ENCODE results near the gene CTAGE15.
"Not testable (repeated sequence)": the region's sequence is repeated elsewhere in the genome, so short reads cannot be mapped to it uniquely, and the experiment has no call there.

GRCh38 chr7:143555968-143556367 is 15.6 kb upstream of the CTAGE15 start:
- not testable (repeated sequence) for TF ChIP-seq ZBTB10 (CRISPR knock-in tag; IDR thresholded peaks at IDR 0.05; ENCODE audit: borderline replicate concordance); CTCF (CRISPR knock-in tag; IDR thresholded peaks at IDR 0.05); TP53 (CRISPR knock-in tag; conservative IDR thresholded peaks at IDR 0.05); SMC3 (IDR thresholded peaks at IDR 0.05; ENCODE audit: low read length); ONECUT2 (CRISPR knock-in tag; IDR thresholded peaks at IDR 0.05); NR2F1 (CRISPR knock-in tag; IDR thresholded peaks at IDR 0.05)
